Measurements from ENCODE around the gene INSYN2A.

DNA sequence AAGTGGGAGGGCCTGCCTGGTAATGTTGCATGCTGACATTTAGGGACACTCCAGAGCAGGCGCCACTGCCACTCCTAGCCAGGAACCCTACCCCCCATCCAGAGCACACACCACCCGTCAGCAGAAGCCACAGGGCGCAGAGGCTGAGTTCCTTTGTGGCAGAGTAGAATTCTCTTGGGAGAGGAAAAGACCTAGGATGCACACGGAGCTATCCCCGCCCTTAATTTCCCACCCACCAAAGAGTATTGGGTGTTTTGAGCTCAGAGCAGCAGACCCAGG is 702 bp upstream of the INSYN2A start:
- TF ChIP-seq POLR2AphosphoS5 (IDR thresholded peaks at IDR 0.05) (no peak), EP300 (IDR thresholded peaks at IDR 0.05) (no peak)
- TF ChIP-seq, protein P1, sequence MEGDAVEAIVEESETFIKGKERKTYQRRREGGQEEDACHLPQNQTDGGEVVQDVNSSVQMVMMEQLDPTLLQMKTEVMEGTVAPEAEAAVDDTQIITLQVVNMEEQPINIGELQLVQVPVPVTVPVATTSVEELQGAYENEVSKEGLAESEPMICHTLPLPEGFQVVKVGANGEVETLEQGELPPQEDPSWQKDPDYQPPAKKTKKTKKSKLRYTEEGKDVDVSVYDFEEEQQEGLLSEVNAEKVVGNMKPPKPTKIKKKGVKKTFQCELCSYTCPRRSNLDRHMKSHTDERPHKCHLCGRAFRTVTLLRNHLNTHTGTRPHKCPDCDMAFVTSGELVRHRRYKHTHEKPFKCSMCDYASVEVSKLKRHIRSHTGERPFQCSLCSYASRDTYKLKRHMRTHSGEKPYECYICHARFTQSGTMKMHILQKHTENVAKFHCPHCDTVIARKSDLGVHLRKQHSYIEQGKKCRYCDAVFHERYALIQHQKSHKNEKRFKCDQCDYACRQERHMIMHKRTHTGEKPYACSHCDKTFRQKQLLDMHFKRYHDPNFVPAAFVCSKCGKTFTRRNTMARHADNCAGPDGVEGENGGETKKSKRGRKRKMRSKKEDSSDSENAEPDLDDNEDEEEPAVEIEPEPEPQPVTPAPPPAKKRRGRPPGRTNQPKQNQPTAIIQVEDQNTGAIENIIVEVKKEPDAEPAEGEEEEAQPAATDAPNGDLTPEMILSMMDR (IDR thresholded peaks at IDR 0.05) = no peak
